Measurements from ENCODE around the gene ZNF343.

DNA sequence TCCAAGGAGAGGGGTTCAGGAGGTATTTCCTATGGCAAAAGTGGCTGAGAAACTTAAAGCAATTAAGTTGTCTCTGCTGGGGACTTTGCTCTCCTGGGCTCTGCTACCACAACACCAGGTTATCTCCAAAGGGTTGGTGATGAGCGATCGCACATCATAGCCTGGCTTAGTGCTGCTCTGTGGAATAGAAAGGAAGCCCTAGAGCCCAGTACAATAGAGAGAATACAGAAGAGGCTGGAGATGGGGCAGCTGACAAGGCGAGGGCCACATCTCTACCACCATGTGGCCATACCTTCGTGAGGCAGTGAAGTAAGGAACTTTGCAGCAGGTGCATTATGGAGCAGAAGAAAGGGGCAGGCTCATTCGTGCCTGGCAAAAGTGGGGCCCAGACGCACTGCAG, 19.0 kb upstream of the ZNF343 start:
- TF ChIP-seq CTCF (IDR thresholded peaks at IDR 0.05) (no peak), POLR2AphosphoS5 (IDR thresholded peaks at IDR 0.05; ENCODE audit: insufficient read depth in 1 of 2, low read depth in 1 of 2) (no peak), POLR2A (IDR thresholded peaks at IDR 0.05) (no peak)

All from vagina (tissue), 2 donors.